ENCODE measurements around the gene POU6F2. TPM values are rescaled to one million over a fixed set of nuclear protein-coding genes. Genes with fewer than 3 reads are reported as not detected.

The POU6F2 gene
- total RNA-seq, 1 donor: under 0.01 TPM

DNA sequence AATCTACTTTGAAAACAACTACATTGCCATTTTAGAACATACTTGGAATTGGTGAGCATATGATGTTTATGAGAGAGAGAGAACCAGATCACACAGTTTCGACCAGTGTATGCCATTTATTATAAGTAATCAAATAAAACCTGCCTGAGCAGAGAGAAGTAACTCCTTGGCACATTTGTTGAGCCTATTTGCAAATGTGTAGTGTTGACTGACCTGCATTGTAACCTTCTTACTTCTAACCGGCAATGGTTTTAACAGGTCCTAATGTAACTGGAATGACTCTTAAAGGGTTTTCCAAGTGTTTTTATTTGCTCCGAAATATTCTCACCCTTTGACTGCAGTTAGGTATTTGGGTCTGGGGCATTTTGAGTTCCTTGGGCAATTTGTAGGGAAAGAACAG is 167.6 kb downstream of the POU6F2 start:
- H3K4me3 ChIP-seq (ENCODE audit: low read depth, low read length): no peak overlapping the region
- TF ChIP-seq, protein P1, sequence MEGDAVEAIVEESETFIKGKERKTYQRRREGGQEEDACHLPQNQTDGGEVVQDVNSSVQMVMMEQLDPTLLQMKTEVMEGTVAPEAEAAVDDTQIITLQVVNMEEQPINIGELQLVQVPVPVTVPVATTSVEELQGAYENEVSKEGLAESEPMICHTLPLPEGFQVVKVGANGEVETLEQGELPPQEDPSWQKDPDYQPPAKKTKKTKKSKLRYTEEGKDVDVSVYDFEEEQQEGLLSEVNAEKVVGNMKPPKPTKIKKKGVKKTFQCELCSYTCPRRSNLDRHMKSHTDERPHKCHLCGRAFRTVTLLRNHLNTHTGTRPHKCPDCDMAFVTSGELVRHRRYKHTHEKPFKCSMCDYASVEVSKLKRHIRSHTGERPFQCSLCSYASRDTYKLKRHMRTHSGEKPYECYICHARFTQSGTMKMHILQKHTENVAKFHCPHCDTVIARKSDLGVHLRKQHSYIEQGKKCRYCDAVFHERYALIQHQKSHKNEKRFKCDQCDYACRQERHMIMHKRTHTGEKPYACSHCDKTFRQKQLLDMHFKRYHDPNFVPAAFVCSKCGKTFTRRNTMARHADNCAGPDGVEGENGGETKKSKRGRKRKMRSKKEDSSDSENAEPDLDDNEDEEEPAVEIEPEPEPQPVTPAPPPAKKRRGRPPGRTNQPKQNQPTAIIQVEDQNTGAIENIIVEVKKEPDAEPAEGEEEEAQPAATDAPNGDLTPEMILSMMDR (IDR thresholded peaks at IDR 0.05; ENCODE audit: insufficient read depth, low read depth, low read length): no peak
- no peak for DNase-seq (ENCODE audit: low read depth)

DNA sequence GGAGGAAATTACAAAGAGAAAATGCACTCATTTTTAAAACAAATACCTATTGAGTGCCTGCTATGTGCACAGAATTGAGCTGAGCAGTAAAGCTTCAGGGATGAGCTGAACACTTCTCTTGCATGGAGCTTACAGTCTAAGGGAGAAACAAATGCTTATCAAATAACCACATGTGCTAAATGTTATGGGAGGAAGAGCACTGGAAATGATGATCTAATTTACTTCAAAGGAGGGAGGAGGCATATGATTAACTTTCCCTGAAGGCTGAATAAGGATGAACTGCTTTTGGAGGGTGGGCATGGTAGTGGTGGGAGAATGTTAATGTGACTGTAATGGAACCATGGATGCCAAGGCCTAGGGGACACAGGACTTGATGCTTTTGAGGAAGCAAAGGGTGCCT is 168.2 kb downstream of the POU6F2 start:
- no peak for DNase-seq (ENCODE audit: low read depth)
- TF ChIP-seq, protein P1 (IDR thresholded peaks at IDR 0.05; ENCODE audit: insufficient read depth, low read depth, low read length): no peak

DNA sequence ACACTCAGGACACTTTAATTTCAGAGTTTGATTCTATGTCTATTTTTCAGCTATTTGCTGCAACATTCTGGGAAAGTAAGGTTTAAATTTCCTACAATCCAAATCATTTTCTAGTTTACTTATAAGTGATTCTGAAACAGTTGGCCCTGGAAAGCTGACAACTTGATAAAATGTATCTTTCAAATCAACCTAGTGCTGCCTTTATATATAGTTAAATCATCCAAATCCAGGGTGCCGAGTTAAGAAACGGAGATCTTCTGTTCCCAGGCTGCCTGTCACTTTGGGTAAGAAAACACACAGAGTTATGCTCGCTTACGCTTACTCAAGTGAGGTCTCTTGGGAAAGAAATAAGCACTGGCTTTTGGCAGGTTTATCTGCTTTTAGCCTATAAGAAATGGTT is 175.0 kb downstream of the POU6F2 start:
- TF ChIP-seq, protein P1 (IDR thresholded peaks at IDR 0.05; ENCODE audit: insufficient read depth, low read depth, low read length): no peak
- DNase-seq (ENCODE audit: low read depth): no peak
- no peak overlapping the region for H3K4me3 ChIP-seq (ENCODE audit: low read depth, low read length)

More for the DNA sequence above, 168.2 kb downstream of the POU6F2 start:
- H3K4me3 ChIP-seq (ENCODE audit: low read depth, low read length): no peak overlapping the region

DNA sequence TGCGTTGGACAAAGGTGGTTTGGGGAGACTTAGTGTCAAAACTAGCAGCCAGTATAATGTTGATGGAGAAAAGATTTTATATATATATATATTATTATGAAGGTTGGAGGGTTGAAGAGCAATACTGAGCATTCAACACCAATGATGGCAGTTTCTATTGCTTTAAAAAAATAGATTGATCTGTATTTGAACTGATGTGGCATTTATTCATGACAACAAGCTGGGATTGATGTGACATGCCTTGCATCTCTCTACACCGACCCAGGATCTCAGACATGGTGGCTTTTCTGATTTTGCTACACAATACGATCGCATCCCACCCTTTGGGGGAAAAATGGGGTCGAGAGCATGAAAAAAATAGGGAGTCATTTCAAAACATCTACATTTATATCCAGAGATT is 175.4 kb downstream of the POU6F2 start:
- DNase-seq (ENCODE audit: low read depth): no peak
- TF ChIP-seq, protein P1 (IDR thresholded peaks at IDR 0.05; ENCODE audit: insufficient read depth, low read depth, low read length): no peak
- no peak overlapping the region for H3K4me3 ChIP-seq (ENCODE audit: low read depth, low read length)

DNA sequence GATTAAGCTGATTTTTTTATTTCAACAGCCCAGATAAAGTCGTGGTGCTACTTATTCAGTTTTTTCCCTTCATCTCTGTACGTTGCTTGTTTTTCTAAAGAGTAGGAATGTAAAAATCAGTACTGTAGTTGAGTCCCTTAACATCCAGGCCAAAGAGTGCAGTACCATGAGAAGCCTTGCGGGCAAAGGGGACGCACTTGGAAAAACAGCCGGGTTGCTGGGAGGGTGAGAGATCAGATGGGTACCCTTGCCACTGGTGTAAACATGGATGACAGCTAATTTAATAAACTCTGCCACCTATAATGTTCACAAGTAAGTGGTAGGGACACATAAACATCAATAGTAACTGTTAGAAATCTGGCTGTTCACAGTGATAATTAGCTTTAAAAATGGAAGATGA is 175.9 kb downstream of the POU6F2 start:
- no peak for DNase-seq (ENCODE audit: low read depth)
- H3K4me3 ChIP-seq (ENCODE audit: low read depth, low read length): no peak overlapping the region
- TF ChIP-seq, protein P1 (IDR thresholded peaks at IDR 0.05; ENCODE audit: insufficient read depth, low read depth, low read length): no peak

DNA sequence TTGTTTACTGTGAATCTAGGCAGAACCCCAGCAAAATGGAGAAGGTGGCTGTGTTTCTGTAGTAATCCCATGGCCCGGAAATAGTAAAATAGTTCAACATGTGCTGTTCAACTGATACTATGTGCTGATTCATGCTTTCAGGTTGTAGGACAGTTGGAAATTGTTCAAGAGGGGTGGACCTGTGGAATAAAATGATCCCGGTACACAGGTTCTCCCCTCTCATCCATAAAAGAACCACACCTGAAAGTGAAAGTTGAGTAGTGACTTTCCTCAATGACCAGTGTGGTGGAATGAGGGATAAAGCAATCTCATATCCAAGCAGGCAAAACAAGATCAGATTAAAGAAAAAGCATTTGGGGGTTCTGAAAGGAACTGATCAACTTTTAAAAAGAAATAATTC is 177.1 kb downstream of the POU6F2 start:
- no peak overlapping the region for H3K4me3 ChIP-seq (ENCODE audit: low read depth, low read length)
- TF ChIP-seq, protein P1 (IDR thresholded peaks at IDR 0.05; ENCODE audit: insufficient read depth, low read depth, low read length): no peak

DNA sequence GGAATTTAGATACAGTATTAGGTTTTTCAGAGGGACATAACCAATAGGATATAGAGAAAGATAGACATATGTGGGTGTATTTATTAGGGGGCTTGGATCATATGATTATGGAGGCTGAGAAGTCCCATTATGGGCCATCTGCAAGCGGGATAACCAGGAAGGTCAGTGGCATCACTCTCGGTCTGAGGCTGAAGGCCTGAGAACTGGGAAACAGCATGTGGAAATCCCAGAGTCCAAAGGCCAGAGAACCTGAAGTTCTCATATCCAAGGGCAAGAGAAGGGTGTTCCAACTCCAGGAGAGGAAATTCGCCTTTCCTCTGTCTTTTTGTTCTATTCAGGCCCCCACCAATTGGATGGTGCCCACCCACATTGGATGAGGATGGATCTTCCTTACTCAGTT is 180.7 kb downstream of the POU6F2 start:
- TF ChIP-seq, protein P1 (IDR thresholded peaks at IDR 0.05; ENCODE audit: insufficient read depth, low read depth, low read length): no peak
- DNase-seq (ENCODE audit: low read depth): no peak
- no peak overlapping the region for H3K4me3 ChIP-seq (ENCODE audit: low read depth, low read length)

More for the DNA sequence above, 177.1 kb downstream of the POU6F2 start:
- DNase-seq (ENCODE audit: low read depth): no peak

All from fibroblast of villous mesenchyme (primary cell).